SIG-M5 treated with dmso at 0.1 percent for 504 hours (cell line): Measurements from ENCODE around the gene SEMA5A.

Experiments
- DNase-seq: peaks from one replicate; lab custom pipeline; 2025; ENCODE audit not compliant: unreplicated experiment; lab: John Stamatoyannopoulos, UW

Gene SEMA5A

GRCh38 chr5:9128136-9128535 is 417.7 kb downstream of the SEMA5A start:
- no peak for DNase-seq

GRCh38 chr5:9126490-9126889 is 419.4 kb downstream of the SEMA5A start:
- DNase-seq: no peak

GRCh38 chr5:9125852-9126251 is 420.0 kb downstream of the SEMA5A start:
- DNase-seq: no peak

GRCh38 chr5:9124838-9125237 is 421.0 kb downstream of the SEMA5A start:
- no peak for DNase-seq

GRCh38 chr5:9124071-9124470 is 421.8 kb downstream of the SEMA5A start:
- DNase-seq: no peak

- DNase-seq: no peak
These were observed 423.3 kb downstream of the SEMA5A start for GRCh38 chr5:9122528-9122927.

- no peak for DNase-seq
These were observed 424.3 kb downstream of the SEMA5A start for GRCh38 chr5:9121597-9121996.

GRCh38 chr5:9118852-9119251 is 427.0 kb downstream of the SEMA5A start:
- DNase-seq: no peak

GRCh38 chr5:9115093-9115492 is 430.8 kb downstream of the SEMA5A start:
- DNase-seq: no peak

- no peak for DNase-seq
These were observed 433.2 kb downstream of the SEMA5A start for GRCh38 chr5:9112520-9113291.

- no peak for DNase-seq
These were observed 437.7 kb downstream of the SEMA5A start for GRCh38 chr5:9108162-9108561.

- no peak for DNase-seq
These were observed 440.0 kb downstream of the SEMA5A start for GRCh38 chr5:9105851-9106250.

- no peak for DNase-seq
These were observed 441.1 kb downstream of the SEMA5A start for GRCh38 chr5:9104571-9105339.

GRCh38 chr5:9103290-9103689 is 442.6 kb downstream of the SEMA5A start:
- DNase-seq: no peak

GRCh38 chr5:9099689-9100088 is 446.2 kb downstream of the SEMA5A start:
- no peak for DNase-seq

- no peak for DNase-seq
These were observed 446.9 kb downstream of the SEMA5A start for GRCh38 chr5:9098990-9099389.

- DNase-seq: no peak
These were observed 451.3 kb downstream of the SEMA5A start for GRCh38 chr5:9094582-9094981.

- no peak for DNase-seq
These were observed 453.8 kb downstream of the SEMA5A start for GRCh38 chr5:9091896-9092662.

- no peak for DNase-seq
These were observed 455.4 kb downstream of the SEMA5A start for GRCh38 chr5:9090381-9091026.

GRCh38 chr5:9089893-9090292 is 456.0 kb downstream of the SEMA5A start:
- no peak for DNase-seq

GRCh38 chr5:9082996-9083395 is 462.9 kb downstream of the SEMA5A start:
- DNase-seq: no peak
